ENCODE results near the gene IL4R.

DNA sequence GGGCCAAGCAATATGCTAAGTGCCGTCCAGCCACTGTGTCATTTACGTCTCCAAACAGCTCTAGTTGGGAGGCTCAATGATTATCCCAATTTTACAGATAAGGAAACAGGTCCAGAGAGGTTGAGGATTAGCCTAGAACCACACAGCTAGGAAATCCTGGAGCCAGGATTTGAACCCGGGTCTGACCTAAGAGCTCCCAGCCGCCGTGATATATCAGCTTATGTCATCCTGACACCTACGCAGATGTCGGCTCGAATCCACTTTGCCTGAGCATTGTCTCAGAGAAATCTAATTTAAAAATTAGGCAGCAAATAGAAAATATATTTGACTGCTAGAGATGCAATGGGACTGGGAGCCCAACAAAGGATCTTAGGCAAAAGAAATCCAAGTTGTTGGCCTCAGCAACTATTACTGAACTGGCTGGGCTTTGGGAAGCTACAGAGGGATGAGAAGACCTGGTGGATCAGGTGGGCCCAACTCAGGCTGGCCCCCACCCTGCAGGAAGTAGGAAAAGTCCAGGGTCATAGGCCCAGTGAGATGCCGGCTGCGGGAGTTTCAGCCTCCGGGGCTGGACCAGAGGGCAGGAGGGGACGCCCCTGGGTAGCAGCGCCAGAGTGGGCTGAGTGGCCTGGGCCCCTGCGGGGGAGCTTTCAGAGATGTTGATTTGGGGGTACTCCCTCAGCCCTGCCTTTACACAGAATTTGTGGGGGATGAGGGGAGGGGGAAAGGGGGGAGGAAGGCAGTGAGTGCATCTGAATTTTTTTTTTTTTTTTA lies 53.1 kb downstream of the IL4R start:
- TF ChIP-seq CTCF (IDR thresholded peaks at IDR 0.05) (no peak), POLR2A (IDR thresholded peaks at IDR 0.05) (no peak)
